ENCODE measurements around the gene ATP6V1F.

ATP6V1F gene

DNA sequence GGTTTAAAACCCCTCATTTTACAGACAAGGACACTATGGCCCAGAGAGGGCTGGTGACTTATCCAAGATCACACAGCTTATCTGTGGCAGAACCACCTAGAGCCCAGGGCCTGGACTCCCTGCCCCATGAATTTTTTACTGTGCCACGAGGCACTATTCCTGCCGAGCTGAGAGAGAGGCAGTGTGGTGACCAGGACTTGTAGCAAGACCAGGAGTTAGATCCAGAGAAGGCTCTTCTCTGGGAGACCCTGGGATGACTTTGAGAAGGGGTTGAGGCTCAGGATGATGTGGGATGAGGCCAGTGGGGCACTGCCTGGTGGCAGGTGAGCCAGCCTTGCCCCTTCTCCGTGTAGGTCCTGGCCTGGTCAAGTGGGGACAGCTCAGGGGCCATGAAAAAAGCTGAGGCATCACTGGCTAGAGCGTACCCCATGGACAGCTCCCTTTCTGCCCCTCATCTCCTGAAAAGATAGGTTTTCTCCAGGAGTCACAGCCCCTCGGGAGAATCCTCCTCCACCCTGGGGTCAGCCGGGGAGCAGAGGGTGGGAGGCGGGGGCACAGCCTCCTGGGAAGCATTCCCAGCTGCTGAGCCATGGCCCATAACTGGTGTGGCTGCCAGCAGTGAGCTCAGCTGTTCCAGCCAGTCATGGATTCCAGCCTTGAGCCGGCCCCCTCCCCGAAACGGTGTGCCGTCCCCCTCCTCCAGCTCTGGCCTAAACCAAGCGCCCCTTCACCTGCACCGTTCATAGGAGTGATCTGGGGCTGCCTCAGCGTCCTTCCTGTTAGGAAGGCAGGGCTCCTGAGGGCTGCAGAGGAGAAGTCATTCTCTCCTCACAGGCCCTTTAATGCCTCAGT, 26.6 kb upstream of the ATP6V1F start:
- DNase-seq (ENCODE audit: low read depth in 2 of 3, low spot score in 1 of 3): no peak

DNA sequence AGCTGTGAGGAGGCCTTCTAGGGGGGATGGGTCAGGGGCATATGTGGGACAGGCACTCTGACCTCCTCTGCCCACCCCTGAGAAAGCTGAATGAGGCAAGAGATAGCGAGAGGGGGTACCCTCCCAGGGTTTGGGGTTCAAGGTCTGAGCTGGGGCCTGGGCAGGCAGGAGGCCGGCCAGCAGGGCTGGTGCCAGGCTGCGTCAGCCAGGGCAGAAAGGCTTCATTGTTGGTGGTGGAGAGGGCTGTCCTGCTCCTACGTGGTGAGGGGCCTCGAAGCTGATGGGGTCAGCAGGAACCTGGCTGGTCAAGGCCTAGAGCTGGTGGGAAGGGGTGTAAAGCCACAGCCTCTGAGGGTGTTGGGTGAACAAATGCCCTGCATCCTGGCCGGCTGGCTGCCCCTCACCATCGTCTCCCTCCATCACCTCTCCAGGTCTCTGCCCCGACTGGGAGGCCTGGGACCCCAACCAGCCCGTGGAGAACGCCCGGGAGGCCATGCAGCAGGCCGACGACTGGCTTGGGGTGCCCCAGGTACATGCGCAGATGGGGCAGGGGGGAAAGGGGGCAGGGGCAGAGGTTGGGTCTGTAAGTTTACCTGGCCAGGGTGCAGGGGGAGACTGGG, 25.8 kb upstream of the ATP6V1F start:
- no peak for DNase-seq (ENCODE audit: low read depth in 2 of 3, low spot score in 1 of 3)

DNA sequence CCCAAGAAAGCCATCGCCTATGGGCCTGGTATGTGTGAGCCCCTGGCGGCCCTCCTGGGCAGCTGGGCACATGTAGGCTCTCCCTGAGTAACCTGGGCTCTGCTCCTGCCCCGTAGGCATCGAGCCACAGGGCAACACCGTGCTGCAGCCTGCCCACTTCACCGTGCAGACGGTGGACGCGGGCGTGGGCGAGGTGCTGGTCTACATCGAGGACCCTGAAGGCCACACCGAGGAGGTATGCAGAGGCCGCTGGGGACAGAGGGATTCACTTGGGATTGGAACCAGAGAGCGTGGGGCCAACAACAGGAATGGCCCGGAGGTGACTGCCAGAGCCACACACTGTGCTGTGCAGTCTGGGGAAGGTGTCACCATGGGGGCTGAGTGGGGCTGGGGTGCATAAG, 25.1 kb upstream of the ATP6V1F start:
- no peak for DNase-seq (ENCODE audit: low read depth in 2 of 3, low spot score in 1 of 3)

DNA sequence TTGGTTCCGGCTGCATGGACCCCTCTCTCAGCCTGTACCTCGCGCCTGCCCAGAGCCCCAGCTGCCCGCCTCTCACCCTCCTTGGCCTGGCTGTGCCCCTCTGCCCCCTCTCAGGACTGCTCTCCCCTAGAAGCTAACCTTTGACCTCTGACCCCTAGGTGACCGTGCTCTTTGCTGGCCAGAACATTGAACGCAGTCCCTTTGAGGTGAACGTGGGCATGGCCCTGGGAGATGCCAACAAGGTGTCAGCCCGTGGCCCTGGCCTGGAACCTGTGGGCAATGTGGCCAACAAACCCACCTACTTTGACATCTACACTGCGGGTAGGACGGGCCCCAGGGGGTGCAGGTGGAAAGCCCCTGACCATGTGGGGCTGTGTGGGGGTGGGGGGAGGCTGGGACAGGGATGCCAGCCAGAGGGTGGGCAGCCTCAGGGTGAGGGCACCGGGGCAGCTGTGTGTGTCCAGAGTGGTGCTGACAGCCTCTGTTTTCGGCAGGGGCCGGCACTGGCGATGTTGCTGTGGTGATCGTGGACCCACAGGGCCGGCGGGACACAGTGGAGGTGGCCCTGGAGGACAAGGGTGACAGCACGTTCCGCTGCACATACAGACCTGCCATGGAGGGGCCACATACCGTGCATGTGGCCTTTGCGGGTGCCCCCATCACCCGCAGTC, 24.4 kb upstream of the ATP6V1F start:
- DNase-seq (ENCODE audit: low read depth in 2 of 3, low spot score in 1 of 3): no peak

DNA sequence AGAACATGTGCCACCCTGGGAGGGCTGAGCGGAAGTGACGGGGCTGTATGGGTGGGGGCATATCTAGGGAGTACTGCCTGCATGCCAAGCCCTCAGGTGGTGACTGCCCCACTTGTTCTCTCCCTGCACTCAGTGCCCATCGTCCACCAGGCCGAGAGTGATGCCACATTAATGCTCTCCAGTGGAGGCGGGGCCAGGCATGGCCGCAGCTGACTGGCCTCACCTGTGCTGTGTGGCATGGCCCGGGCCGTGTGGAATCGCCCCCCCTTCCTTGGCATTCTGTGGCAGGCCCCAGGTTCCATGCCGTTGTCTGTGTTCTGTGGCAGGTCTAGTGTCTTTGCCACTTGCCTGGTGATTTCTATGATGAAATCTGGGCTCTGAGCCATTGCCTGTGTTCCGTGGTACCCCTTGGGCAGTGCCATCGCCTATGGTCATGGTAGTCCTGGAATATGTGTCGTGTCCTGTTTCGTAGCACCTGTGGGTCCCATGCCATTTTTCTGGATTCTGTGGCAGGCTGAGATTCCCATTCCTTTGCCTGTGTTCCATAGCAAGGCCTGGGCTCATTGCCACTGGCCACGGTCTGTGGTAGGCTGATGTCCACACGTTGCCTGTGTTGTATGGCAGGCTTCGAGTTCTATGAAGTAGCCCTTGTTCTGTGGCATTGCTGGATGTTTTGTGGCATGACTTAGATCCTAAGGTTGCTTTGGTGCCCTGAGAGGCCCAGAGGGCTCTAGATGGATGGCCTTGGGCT, 23.5 kb upstream of the ATP6V1F start:
- no peak for DNase-seq (ENCODE audit: low read depth in 2 of 3, low spot score in 1 of 3)

DNA sequence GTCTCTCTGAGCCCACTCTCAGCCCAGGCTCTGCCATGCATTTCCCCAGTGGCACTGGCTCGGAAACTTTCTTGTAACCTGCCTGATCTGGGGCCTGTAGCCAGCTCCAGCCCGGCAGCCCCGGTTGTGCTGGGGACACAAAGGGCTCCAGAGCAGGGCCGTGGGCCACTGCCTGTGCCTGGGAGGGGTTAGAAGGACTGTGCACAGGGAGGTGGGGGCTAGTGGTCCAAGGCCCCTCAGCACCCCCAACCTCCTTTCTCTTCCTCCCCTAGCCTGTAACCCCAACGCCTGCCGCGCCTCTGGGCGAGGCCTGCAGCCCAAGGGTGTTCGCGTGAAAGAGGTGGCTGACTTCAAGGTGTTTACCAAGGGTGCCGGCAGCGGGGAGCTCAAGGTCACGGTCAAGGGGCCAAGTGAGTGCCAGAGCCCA, 22.9 kb upstream of the ATP6V1F start:
- DNase-seq (ENCODE audit: low read depth in 2 of 3, low spot score in 1 of 3): no peak

DNA sequence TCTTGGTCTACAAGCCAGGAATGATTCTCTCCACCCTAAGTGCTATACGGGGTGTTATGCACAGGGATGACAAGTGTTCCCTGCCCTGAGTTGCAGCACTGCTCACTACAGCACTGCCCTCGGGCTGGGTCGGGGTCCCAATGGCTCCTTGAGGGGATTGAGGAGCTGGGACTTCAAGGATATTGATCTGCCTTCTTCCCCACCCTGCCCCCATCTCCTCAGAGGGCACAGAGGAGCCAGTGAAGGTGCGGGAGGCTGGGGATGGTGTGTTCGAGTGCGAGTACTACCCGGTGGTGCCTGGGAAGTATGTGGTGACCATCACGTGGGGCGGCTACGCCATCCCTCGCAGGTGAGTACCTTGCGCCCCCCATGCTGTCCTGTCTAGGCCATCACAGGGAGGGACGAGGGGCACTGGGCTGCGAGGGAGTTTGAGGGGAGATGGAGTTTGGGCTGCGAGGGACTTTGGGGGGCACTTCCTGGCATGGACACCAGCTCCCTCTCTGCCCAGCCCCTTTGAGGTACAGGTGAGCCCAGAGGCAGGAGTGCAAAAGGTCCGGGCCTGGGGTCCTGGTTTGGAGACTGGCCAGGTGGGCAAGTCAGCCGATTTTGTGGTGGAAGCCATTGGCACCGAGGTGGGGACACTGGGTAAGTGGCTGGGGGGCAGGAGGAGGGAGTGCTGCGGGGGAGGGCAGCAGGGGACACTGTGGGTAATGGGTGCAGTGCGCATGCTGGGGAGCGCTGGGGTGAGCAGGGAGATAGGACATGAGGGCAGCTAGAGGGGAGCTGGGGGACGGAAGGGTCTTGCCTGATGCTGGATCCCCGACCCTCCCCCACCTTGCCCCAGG, 22.1 kb upstream of the ATP6V1F start:
- DNase-seq (ENCODE audit: low read depth in 2 of 3, low spot score in 1 of 3): no peak

DNA sequence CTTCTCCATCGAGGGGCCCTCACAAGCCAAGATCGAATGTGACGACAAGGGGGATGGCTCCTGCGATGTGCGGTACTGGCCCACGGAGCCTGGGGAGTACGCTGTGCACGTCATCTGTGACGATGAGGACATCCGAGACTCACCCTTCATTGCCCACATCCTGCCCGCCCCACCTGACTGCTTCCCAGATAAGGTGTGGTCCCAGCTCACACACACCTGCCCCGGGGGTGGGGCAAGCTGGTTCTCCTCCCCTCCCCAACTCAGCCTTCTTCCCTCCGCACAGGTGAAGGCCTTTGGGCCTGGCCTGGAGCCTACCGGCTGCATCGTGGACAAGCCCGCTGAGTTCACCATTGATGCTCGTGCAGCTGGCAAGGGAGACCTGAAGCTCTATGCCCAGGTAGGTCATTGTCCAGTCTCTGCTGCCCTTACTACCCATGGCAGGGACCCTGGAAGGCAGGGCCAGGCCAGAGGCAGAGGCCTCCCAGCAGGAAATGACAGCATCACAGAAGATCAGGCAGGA, 21.4 kb upstream of the ATP6V1F start:
- DNase-seq (ENCODE audit: low read depth in 2 of 3, low spot score in 1 of 3): no peak

DNA sequence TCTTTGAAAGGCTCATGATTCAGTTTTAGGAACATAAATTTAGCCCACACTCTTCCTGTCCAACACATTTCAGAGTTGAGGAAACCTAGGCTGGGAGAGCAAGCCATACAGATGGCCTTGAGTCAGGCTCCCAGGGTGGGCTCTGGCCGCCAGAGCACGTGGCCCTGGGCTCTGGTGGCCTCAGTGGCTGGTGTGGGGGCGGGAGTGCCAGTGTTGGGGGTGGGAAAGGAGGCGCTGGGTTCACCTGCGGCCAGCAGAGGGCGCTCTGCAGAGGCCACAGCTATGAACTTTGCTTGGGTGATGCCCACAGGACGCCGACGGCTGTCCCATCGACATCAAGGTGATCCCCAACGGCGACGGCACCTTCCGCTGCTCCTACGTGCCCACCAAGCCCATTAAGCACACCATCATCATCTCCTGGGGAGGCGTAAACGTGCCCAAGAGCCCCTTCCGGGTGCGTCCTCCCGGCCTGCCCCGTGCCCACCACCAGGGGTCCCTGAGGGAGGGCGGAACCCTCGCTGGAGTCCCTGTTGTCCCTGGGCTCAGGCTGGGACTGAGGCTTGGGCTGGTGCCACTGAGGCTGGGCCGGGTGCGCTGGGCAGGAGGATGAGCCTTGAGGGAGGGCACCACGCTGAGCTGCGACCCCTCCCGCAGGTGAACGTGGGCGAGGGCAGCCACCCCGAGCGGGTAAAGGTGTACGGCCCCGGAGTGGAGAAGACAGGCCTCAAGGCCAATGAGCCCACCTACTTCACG, 20.6 kb upstream of the ATP6V1F start:
- peak; percentile 46 to 56 (median 50) for DNase-seq (ENCODE audit: low read depth in 2 of 3, low spot score in 1 of 3)

DNA sequence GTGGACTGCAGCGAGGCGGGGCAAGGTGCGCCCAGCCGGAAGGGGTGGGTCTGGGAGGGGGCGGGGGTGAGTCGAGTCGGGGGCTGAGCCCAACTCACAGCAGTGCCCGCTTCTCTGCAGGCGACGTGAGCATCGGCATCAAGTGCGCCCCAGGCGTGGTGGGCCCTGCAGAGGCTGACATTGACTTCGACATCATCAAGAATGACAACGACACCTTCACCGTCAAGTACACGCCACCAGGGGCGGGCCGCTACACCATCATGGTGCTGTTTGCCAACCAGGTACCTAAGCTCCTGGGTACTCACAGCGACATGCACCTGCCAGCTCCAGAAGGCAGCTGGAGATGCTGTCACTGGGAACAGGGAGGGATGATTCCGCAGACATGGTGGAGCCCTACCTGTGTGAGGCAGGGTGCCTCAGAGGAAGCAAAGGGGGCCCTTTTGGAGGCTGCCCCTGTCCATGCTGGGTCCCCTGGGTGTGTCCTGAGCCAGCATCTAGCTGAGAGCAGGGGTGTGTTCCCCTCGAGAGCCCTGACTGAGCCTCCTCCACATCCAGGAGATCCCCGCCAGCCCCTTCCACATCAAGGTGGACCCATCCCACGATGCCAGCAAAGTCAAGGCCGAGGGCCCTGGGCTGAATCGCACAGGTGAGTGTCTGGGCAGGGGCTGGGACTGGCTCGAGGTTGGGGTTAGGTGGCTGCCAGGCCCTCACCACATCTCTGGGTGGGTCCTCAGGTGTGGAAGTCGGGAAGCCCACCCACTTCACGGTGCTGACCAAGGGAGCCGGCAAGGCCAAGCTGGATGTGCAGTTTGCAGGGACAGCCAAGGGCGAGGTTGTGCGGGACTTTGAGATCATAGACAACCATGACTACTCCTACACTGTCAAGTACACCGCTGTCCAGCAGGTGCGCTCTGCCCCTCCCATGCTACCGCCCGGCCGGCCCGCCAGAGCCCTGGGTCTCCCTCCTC, 19.7 kb upstream of the ATP6V1F start:
- no peak for DNase-seq (ENCODE audit: low read depth in 2 of 3, low spot score in 1 of 3)

DNA sequence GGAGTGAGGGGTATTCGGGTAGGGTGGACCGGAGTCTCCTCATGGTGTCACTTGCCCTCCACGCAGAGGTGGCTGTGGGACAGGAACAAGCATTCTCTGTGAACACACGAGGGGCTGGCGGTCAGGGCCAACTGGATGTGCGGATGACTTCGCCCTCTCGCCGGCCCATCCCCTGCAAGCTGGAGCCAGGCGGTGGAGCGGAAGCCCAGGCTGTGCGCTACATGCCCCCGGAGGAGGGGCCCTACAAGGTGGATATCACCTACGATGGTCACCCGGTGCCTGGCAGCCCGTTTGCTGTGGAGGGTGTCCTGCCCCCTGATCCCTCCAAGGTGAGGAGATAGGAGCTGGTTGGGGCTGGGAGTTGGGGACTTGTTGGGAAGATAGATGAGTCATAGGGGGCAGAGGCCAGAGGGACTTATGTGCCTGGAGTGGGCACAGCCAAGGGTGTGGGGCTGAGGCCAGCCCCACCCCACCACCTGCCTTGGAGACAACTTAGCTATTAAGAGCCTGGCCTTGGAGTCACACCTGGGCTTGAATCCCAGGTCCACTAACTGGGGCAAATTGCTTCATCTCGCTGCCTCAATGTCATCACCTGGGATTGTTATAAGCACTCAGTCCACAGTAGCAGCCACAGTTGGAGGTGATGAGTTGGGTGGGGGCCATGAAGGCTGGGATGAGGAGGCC, 18.6 kb upstream of the ATP6V1F start:
- no peak for DNase-seq (ENCODE audit: low read depth in 2 of 3, low spot score in 1 of 3)

DNA sequence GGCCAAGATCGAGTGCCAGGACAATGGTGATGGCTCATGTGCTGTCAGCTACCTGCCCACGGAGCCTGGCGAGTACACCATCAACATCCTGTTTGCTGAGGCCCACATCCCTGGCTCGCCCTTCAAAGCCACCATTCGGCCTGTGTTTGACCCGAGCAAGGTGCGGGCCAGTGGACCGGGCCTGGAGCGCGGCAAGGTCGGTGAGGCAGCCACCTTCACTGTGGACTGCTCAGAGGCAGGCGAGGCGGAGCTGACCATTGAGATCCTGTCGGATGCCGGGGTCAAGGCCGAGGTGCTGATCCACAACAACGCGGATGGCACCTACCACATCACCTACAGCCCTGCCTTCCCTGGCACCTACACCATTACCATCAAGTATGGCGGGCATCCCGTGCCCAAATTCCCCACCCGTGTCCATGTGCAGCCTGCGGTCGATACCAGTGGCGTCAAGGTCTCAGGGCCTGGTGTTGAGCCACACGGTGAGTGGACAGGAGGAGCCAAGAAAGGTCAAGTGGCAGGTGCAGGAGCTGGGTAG, 17.8 kb upstream of the ATP6V1F start:
- DNase-seq (ENCODE audit: low read depth in 2 of 3, low spot score in 1 of 3): no peak

DNA sequence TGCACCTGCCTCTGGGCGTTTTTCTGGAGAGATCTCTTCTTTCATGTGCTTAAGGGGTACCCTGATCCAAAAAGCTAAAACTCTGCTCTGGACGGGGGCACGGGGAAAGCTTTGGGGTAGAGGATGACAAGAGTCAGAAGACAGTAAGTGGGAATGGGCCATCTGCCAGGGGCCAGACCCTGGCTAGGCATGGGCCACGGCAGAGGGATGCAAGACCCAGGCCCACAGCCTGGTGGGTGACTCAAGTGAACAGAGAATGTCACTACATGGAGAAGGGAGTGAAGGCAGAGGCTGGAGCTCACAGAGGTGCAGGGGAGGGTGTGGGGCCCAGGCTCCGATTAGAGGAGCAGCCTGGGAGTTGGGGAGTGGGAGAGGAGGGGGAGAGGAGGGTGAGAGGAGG, 17.2 kb upstream of the ATP6V1F start:
- no peak for DNase-seq (ENCODE audit: low read depth in 2 of 3, low spot score in 1 of 3)

DNA sequence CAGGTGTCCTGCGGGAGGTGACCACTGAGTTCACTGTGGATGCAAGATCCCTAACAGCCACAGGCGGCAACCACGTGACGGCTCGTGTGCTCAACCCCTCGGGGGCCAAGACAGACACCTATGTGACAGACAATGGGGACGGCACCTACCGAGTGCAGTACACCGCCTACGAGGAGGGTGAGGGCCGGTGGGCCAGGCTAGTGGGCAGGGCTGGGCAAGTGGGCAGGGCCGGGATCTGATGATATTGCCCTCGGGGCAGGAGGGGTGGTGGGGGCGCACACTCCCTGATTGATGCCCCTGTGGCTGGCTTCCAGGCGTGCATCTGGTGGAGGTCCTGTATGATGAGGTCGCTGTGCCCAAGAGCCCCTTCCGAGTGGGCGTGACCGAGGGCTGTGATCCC, 16.7 kb upstream of the ATP6V1F start:
- DNase-seq (ENCODE audit: low read depth in 2 of 3, low spot score in 1 of 3): no peak

DNA sequence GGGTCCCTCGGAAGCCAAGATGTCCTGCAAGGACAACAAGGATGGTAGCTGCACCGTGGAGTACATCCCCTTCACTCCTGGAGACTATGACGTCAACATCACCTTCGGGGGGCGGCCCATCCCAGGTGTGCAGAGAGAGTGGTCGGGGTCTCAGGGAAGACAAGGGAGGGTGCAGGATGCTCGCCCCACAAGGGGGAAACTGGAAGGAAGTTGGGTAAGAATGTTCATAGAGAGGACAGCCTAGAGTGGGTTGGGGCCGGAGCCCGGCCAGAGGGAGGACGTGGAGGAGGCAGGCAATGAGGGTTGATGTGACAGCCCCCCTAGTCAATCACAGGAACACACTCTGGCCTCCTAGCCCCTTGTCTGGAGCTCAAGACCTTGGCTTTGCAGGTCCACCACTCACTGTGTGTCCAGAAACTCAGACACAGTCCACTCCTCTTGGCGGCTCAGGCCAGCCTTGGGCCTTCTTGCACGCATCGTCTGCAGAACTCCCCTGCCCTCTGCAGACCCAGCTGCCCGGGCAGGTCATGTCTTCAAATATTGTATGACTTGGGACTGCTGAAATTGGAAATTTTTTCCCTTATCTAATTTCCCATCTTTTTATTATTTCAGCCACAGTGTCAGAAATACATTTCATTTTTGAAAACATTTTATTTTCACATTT, 15.7 kb upstream of the ATP6V1F start:
- DNase-seq (ENCODE audit: low read depth in 2 of 3, low spot score in 1 of 3): no peak

DNA sequence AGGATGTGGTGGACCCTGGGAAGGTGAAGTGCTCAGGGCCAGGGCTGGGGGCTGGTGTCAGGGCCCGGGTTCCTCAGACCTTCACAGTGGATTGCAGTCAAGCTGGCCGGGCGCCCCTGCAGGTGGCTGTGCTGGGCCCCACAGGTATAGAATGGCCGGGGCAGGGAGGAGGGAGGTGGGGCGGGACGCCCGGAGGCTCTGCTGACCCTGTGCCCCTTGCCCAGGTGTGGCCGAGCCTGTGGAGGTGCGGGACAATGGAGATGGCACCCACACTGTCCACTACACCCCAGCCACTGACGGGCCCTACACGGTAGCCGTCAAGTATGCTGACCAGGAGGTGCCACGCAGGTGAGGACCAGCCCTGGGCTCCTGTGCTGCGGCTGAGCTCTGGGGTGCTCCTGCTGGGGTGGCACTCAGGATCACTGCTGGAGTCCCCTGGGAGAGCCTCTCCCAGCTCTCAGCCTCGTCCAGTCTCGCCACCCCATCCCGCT, 14.9 kb upstream of the ATP6V1F start:
- no peak for DNase-seq (ENCODE audit: low read depth in 2 of 3, low spot score in 1 of 3)

All from stimulated activated CD4-positive, alpha-beta T cell treated with anti-CD3 and anti-CD28 coated beads, Interleukin-12 subunit alpha, Interleukin-12 subunit beta, amount 100 ng/mL, for 48 hours (primary cell).